Measurements from ENCODE around the gene NCAN.

GRCh38 chr19:19203012-19203856, 8.5 kb upstream of the NCAN start, which contains the start of gene NR2C2AP:
- TF ChIP-seq CTCF (IDR thresholded peaks at IDR 0.05) (peak in 1 of 4 experiments; percentile 7), POLR2A (IDR thresholded peaks at IDR 0.05) (no peak), POLR2AphosphoS5 (IDR thresholded peaks at IDR 0.05) (peak; percentile 13), EP300 (IDR thresholded peaks at IDR 0.05) (no peak)
